PFSK-1 (cell line): ENCODE results near the gene MYMK.

Experiments
- POLR2AphosphoS5 ChIP-seq: IDR thresholded peaks from 2 replicates; pipeline ENCODE4 v1.6.1; 2012; ENCODE audit warnings: low read depth, mild to moderate bottlenecking, control low read depth, low read length, moderate library complexity
- SIN3A ChIP-seq: IDR thresholded peaks from 2 replicates; pipeline ENCODE4 v1.6.1; 2012; ENCODE audit warnings: mild to moderate bottlenecking, low read length, moderate library complexity, borderline replicate concordance; ENCODE audit not compliant: insufficient read depth
- TAF1 ChIP-seq: IDR thresholded peaks from 2 replicates; pipeline ENCODE4 v1.6.1; 2012; ENCODE audit warnings: low read length, control low read depth, borderline replicate concordance; ENCODE audit not compliant: insufficient read depth

GRCh38 chr9:133516961-133517350 is 7.8 kb downstream of the MYMK start:
- no peak for TF ChIP-seq POLR2AphosphoS5
- no peak for TF ChIP-seq TAF1
- TF ChIP-seq SIN3A, result no peak
